ENCODE measurements around the gene CD99L2.

DNA sequence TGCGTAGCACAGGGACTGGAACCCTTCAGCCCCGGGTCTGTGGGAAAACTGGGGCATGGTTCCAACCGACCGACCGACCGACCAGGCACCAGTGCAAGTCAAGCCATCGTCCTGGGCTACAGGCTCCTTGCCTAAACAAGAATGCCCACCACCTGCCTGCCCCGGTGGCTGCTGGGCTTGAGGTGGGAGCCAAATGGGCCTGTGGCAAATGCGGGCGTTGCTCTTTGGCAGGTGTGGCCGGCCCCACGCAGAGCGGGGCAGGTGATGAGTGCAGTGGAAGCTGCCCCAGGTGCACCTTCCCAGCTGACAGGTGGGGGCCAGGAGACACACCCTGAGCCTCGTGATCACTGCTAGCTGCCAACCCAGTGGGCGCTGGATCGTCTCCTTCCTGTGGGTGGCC is 127.4 kb downstream of the CD99L2 start:
- TF ChIP-seq CTCF (conservative IDR thresholded peaks at IDR 0.05; ENCODE audit: low read length) = no peak
- no peak for TF ChIP-seq EZH2phosphoT487 (IDR thresholded peaks at IDR 0.05; ENCODE audit: borderline replicate concordance)

Data from Loucy (cell line).